GM21786 (cell line): ENCODE data around the gene ZIC4.

ENCODE experiments used
- ATAC-seq: cut with Tn5 transposase; IDR thresholded peaks from one replicate; pipeline ENCODE4 v1.9.1; 2021; ENCODE audit not compliant: unreplicated experiment

Gene ZIC4

GRCh38 chr3:147418371-147418781, 12.0 kb upstream of the ZIC4 start:
- no peak for ATAC-seq

GRCh38 chr3:147417551-147418295, 11.4 kb upstream of the ZIC4 start:
- no peak for ATAC-seq

- no peak for ATAC-seq
Observed at GRCh38 chr3:147416931-147417330, 10.6 kb upstream of the ZIC4 start.

- ATAC-seq = no peak
Observed at GRCh38 chr3:147415874-147416273, 9.5 kb upstream of the ZIC4 start.

GRCh38 chr3:147415286-147415685, 8.9 kb upstream of the ZIC4 start:
- ATAC-seq = no peak

- no peak for ATAC-seq
Observed at GRCh38 chr3:147414390-147415138, 8.2 kb upstream of the ZIC4 start.

- ATAC-seq = no peak
Observed at GRCh38 chr3:147413686-147414389, 7.5 kb upstream of the ZIC4 start.

GRCh38 chr3:147412917-147413685, 6.8 kb upstream of the ZIC4 start:
- no peak for ATAC-seq

GRCh38 chr3:147412261-147412916, 6.0 kb upstream of the ZIC4 start:
- ATAC-seq = no peak

GRCh38 chr3:147411815-147412241, 5.5 kb upstream of the ZIC4 start:
- no peak for ATAC-seq

- ATAC-seq = no peak
Observed at GRCh38 chr3:147411238-147411814, 5.0 kb upstream of the ZIC4 start.

GRCh38 chr3:147410526-147411237, 4.3 kb upstream of the ZIC4 start:
- no peak for ATAC-seq

GRCh38 chr3:147410116-147410525, 3.8 kb upstream of the ZIC4 start:
- ATAC-seq = no peak

GRCh38 chr3:147409143-147410115, 3.1 kb upstream of the ZIC4 start, which contains the start of gene ZIC1:
Gene ZIC1, plus strand, starts transcription at chr3:147409365. Its CDS starts 748 bp downstream, at chr3:147410113.
- no peak for ATAC-seq

- no peak for ATAC-seq
Observed at GRCh38 chr3:147408188-147409100, 2.1 kb upstream of the ZIC4 start.

GRCh38 chr3:147407498-147408187, 1.3 kb upstream of the ZIC4 start:
- no peak for ATAC-seq

- no peak for ATAC-seq
Observed at GRCh38 chr3:147407114-147407497, 763 bp upstream of the ZIC4 start.
